ENCODE results near the gene EGFR.
A peak's percentile ranks its signal among the peaks of the same experiment; 100 is the strongest.

Gene EGFR

DNA sequence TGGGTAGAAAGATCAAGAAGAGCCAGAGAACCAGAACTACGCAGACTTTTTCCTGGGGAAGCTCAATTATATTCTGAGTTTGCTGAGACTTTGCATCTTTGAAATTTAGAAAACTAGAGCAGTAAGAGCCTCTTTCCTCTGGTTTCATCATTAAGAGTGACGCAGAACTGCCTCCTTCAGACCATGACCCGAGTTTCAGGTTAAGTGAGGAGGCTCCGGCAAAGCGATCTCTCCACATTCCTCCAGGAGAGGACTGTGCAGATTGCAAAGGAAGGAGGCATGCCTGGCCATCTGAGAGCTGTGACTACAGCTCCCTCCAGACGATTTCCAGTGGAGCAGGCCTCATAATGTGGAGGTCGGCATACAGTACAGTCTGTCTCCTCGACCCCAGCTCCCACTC lies 230.5 kb downstream of the EGFR start:
- DNase-seq (ENCODE audit: low read depth) = no peak

DNA sequence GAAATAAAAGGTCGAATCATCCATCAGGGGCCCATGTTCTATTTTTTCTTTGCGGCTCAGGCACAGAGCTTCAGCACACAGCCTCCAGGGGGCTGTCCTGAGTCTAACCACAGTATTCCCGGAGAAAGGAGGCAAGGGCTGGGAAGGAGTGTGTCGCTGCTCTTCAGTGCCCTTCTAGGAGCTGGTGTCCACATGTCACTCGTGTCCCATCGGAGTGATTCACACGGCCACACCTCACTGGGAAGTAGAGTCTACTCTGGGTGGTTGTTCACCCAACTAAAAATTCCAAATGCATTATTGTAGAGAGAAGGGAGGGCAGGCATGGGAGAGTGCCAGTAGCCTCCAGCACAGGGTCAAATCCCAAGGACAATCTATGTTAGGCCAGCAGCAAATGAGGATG lies 231.5 kb downstream of the EGFR start:
- no peak for DNase-seq (ENCODE audit: low read depth)

DNA sequence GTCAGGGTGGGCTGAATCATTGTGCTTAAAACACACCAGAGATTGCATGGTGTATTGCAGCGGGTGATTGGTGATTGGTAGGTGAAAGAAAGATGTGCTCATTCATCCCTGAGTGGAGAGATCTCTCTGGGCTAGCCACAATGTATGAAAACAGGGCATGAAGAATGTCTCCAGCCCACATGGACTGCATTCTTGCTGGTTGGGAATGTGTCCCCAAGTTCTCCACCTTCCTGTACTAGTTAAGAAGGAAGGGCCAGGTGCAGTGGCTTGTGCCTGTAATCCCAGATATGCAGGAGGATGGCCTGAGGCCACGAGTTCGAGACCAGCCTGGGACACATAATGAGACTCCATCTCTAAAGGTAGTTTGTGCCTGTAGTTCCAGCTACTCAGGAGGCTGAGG lies 232.5 kb downstream of the EGFR start:
- DNase-seq (ENCODE audit: low read depth) = no peak

DNA sequence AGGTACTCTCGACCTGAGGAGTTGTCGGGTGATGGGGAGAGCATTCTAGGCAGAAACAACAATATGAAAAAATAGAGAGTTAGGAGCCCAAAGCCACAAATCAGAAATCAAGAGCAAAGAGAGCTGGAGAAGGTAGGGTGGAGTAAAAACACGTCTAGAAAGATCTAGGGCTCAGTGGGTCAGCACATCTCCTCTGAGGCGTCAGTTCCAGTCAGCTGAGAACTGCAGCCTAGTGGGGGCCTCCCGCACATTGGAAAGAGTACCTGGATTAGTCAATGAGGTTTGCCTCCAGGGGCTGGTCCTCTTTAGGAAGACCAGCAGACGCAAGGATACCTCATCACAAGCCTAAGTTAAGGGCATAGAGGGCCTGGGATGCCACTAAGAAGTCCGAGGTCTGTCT lies 233.1 kb downstream of the EGFR start:
- no peak for DNase-seq (ENCODE audit: low read depth)

DNA sequence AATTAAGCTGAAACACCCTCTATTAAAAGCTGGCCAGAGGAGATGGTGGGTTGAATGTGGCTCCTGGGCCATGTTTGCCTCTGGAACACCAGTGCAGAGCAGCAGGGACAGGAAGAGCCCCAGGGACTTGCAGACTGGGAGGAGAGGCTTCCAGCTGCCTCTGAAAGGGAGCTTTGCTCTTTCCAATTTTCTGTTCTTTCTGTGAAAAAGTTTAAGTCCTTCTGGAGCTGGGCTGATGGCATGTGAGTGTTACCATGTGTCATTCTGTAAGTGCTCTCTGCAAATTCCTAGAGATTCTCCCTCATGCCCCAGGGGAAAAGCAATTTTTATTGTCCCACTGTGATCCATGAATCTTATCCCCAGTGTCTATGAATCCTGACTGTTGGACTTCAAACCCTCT lies 233.6 kb downstream of the EGFR start:
- no peak for DNase-seq (ENCODE audit: low read depth)

DNA sequence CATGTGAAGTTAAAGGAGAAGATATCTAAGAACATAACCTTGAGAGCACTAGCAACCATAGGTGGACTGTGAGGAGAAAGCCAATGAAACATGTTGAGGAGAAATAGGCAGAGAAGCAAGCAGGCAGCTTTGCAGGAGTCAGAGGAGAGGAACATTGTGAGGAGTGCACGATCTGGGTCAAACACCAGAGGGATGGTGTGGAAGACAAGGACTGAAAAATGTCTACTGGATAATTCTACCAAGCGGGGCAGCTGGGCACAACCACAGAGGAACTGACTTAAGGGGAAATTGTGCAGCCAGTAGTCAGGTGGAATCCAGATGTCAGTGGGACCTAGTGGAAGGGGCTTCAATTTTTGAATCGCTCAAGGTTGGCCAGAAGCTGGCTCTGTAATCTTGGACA lies 234.4 kb downstream of the EGFR start:
- no peak for DNase-seq (ENCODE audit: low read depth)

DNA sequence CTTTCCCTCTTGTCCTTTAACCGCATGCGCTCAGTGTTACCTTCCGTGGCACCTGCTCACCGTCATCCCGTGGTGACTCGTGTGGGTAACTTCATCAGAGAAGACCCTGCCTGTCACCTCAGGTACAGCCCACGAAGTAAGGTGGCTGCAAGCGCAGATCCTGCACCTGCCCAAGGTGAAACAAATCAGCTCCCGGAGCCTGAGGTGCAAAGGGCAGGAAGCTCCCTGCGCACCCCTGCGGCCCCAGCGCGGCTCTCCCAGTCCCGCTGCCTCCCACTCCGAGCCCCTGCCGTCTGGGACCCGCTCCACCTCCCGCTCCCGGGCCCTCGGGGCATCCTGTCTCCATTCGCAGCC lies 235.4 kb downstream of the EGFR start:
- no peak for DNase-seq (ENCODE audit: low read depth)

DNA sequence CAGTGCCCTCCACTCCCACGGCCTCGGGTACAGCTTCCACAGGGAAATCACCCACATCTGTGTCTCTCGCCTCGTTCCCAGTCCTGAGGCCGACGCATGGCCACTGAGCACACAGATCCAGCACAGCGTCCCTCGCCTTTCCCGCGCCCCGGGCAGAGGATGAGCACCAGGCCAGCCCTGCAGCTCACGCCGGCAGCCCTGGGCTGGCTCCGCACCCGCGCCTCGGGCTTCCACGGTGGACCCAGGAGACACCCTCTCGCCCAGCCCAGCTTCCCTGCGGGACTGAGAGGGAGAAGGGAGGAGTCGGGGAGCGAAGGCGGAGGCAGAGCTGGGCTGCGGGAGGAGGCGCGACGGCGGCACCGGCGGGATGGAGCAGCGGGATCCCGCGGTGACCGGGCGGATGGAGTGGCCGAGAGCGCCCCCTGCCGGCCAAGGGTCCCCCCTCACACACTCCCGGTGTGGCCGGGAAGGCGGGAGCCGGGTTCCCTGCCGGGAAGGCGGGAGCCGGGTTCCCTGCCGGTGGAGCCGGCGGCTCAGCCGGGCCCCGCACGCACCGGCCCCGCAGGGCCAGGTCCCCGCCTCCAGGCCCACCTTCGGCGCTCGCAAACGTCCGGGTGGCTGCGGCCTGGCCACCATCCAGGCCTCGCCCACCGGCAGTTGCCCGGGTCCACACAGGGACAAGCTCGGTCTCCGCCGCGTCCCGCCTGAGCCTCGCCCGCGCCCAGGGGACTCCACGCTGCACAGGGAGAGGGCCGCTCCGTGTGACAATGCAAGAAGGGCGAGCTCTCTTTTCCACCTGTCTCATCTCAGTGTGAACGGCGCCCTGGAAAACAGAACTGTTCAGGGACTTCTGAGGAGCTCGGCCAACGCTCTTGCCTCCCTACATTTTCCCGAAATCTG lies 236.0 kb downstream of the EGFR start:
- peak; percentile 31 for DNase-seq (ENCODE audit: low read depth)

DNA sequence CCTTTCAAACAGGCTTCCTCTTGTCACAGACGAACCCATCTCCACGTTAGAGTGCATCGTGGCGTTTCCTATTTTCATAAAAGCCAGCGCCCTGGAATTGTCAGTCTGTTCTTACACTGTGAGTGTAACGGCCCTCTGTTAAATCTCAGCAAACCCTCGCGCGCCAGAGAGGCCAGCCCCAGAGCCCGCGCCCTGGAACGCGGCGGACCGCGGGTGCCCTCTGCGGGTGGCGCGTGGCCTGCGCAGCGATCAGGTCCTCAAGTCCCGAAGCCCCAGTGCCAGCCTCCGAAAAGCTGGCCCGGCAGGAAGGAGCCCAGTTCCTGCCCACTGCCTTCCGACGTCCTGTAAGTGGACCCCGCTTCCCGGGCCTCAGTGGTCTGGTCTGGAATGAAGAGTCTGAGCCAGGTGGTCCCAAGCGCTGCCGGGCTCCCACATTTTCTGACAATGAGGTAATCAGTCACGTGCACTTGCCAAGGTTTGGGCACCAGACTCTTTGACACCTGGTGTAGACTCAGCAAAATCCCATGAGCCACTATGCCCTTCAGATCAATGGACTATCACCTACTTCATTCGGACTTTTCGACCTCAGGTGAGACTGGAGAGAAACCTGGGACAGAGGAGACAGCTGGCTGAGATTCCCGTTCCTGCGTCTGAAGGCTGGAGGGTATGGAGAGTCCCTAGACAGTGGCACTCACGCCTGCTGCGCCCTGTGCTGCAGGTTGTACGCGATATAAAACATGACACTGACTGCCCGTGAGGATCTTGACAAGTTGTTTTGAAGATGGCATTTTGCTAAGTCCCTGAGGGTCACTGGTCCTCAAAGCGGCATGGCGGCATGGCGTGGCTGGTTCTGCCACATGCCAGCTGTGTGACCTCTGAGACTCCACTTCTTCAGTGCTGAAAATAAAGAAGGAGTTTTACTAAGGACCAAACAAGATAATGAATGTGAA lies 237.0 kb downstream of the EGFR start:
- peak; percentile 44 for DNase-seq (ENCODE audit: low read depth)

DNA sequence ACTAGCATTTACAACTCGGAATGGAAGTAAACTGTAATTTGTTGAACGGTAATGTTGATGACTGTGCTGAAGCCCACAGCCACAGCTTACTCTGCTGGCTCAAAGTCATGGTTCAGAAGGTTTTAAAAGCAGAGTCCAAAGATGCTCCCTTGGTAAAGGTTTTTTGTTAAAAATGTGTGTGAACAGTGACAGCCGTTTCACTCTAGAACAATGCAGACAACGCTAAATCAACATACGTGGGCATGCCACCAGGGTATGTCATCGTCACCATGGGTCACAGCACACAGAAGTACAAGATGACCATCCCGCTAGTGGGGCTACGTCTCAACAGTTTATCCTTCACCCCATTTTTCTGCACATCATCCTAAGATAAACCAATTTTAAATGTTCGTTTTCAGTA lies 239.8 kb downstream of the EGFR start:
- no peak for DNase-seq (ENCODE audit: low read depth)

DNA sequence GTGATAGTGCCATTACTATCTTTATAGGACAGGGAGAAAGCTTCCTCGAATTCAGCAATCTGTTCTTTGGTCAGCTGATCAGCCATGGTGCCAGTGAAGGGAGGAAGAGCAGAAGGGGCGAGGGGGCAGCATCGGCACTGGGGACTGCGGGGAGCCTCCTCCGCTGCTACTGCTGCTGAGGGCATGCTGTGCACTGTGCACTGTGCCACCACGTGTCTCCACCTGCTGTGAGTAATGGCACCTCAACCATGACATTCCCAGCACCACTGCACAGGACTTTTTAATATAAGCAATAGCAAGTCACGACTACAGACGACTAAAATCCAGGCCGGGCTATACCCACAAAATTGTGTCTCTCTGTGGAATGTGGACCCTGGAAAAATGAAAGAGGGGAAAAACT lies 241.4 kb downstream of the EGFR start:
- DNase-seq (ENCODE audit: low read depth) = no peak

DNA sequence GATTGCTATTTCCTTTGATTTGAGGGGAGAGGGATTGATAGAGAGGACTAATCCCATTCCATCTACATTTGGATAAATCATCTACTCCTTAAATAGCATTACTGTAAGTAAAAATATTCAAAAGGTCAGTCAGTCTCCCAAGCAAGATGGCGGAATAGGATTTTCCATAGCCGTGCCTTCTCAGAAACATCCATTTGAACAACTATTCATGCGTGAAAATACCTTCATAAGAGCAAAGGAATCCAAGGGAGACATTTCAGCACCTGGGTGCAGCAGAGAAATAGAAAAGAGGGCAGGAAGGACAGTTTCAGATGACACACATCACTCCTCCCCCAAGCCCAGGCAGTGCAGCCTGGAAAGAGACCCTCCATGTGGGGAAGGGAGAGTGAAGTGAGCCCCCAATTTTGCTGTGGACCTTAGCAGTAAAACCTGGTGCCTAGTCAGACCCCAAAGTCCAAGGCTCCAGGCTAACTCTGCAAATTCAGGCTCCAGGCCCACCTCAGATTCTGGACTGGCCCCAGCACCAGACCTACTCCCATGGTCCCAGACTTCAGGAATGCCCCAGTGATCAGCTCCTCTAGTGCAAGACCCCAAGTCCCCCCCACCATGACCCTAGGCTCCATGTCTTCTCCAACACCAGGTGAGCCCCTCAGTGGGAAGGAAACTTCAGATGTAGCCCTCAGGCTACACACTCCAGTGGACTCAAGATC lies 242.0 kb downstream of the EGFR start:
- no peak for DNase-seq (ENCODE audit: low read depth)

Measured in T follicular helper cell (primary cell).